Measurements from ENCODE around the gene RAB11FIP5.

RAB11FIP5 gene

DNA sequence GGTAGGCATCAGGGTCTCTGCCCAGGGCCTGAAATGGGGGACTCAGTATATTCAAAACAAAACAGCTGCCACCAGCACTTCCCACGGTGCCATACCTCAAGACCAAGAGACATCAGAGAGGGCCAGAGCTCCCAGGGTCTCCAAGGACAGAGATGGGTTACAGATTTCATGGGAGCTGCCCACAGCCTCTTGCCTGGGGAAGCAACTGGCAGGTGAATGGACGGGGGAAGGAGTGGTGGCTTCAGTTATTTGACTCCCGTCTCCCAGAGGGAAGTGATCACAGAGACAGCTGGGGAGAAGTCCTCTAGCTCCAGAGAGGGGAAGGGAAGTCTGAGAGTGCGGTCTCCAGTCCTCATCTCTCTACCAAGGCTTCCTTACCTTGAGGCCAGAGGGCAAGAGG is 25.4 kb downstream of the RAB11FIP5 start:
- no peak for DNase-seq (ENCODE audit: low spot score)

DNA sequence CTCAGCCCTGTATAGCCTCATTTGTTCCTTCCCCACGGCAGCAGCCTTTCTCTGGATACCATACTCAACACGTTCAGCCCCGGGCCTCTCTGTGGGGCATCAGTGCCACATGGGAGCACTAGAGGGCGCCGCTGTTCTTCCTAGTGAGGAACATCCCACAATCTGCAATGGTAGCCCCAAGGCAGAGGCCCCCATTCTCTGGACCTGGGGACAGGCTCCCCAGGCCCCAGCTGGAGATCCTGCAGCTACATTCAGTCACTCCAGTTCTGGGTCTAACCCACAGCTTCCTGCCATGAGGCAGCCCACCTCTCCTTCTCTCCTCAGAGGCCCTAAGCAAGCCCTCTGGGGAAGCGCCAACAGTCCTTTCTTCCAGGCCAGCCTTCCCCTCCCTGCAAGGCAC is 27.1 kb downstream of the RAB11FIP5 start:
- DNase-seq (ENCODE audit: low spot score), result peak; percentile 77

DNA sequence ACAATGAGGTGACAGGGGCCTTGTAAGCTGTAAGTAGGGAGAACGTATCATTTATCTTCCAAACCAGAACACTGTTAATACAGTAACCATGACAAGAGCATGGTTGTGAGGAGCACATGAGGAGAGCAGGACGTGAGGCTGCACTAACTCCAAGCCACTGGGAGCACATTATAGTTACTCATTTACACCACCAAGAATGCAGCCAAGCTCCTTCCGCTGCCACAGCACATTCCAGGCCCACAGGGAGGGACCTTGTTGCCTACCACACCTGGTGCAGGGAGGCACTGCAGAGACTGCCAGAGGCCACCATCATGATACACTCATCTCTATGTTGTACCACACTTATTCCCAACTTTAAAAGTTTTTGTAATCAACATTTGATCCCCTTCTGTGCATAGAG is 27.8 kb downstream of the RAB11FIP5 start:
- no peak for DNase-seq (ENCODE audit: low spot score)

DNA sequence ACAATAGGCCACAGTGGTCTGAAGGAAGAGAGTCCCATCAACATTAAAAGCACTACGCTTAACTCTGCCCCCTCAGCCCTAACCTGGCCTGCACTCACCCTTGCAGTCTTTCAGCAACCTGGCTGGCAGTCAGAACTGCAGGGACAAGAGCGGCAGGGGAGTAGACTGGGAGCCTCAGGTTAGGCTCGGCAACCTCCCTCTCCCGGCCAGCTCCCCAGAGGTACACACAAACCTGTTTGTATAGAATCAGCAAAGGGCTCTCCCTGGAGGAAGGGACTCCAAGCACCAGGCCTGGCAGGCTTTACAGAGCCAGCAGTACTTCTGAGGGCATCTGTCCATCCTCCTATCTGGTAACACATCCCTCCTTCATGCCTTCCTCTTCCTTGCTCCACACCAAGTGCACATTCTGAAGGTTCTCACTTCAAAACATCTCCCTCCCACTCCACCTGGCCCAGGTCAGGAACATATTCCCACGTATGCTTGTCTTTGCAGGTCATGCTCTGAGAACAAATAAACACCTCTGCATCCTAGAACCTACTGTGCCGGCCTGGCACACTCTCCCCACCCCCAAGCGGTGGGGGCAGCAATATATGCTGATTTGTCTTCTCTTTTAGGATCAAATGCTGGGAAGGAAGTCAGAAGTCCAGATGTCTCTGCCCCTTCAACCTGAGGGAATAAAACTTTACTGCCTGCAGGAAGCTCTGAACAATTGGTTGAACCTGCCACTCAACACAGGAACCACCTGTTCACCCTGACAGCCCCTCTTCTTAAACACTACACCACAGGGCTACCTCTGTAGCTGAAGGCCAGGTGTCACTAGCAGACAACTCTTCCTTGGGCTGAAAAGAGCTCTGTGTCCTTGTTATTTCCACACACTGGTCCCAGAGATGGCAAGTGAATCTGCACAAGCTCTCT is 28.6 kb downstream of the RAB11FIP5 start:
- no peak for DNase-seq (ENCODE audit: low spot score)

DNA sequence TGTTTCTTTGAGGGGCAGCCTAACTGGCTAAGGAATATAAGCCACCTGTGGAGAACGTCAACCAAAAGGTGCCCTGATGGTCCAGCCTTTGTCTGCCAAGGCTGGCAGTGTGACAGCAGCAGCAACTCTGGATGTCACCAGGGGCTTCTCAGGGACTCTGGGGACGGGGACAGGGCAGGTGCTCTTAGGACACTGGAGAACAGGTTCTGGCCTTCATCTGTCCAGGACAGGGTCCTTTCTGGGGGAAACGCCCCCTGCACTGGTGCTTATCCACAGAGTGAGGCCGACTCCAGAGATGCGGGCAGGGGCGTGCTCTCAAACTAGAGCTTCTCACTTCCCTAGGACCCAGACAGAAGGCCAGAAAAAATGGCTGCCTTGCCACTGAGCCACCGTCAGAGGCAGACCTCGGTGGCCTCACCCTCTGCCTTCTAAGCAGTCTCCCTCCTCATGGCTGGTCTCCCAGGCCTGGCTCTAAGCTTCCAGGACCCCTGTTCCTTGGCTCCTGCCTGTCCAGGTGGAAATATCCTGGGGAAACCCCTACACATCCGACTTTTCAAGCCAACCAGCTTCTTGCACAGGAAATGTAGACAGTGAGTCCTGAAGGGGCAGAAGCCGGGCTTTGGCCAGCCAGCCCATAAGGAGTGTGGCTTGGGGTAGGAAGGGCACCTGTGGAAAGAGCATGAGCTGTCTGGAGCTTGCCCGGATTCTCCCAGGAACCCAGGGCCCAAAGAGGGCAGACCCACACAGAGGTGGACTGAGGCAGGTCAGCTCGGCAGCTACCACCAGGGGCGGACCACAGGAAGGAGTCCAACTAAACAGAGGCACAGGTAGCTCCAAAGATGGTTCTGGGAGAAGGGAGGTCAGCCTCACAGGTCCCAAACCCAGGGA is 30.0 kb downstream of the RAB11FIP5 start:
- no peak for DNase-seq (ENCODE audit: low spot score)

DNA sequence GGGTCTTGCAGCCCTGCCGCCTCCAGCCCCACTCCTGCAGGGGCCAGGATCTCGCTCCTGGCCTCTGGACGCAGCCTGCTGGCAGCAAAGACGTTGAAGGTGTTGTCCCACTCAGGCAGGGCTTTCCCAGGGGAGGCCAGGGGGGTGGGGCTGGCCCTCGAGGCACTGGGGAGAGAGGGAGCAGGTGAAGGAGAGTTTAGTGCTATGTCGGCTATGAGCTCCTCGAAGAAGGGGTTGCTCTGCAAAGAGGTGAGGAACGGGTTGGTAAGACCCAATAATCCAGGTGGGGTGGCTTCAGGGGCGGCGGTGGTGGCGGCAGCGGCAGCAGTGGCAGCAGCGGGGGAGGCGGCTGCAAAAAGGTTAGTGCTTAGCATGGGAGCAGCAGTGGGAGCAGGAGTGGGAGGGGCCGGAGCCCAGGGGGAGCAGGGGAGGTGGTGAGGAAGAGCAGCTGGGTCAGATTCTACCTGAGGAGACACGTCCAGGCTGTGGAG is 31.5 kb downstream of the RAB11FIP5 start:
- no peak for DNase-seq (ENCODE audit: low spot score)

DNA sequence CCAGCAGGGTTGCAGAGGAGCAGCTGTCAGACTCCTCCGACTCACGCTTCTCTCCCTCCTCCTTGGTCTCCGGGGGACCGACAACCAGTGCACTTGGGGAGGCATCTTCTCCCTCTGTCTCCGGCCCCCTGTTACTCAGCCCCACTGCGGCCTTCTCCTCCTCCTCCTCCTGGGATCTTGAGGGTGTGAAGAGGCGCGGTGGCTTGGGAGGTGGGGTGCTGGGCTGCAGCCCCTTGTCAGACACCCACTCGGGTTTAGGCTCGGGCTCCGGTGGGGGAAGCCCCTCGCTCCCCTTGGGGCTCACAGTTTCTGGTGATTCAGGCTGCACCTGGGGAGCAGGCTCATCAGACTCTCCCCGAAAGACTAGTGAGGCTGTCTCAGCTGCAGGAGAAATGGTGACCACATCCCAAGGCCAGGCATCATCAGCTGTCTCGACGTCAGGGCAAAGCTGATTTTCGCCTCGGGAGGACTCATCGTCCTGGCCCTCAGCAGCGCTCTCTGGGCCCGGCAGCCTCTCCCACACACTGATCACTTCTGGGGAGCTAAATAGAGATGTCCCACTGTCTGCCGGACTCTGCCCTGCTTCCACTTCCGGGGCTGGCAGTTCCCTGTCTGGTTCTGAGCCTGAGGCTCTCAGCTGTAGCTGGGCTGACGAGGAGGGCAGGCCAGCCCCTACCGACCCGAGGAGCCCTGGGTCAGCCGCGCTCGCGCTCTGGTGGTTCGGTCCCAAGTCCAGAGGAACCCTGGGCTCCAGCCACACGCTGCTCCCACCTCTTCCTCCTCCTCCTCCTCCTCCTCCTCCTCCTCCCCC is 32.2 kb downstream of the RAB11FIP5 start:
- DNase-seq (ENCODE audit: low spot score), result no peak

DNA sequence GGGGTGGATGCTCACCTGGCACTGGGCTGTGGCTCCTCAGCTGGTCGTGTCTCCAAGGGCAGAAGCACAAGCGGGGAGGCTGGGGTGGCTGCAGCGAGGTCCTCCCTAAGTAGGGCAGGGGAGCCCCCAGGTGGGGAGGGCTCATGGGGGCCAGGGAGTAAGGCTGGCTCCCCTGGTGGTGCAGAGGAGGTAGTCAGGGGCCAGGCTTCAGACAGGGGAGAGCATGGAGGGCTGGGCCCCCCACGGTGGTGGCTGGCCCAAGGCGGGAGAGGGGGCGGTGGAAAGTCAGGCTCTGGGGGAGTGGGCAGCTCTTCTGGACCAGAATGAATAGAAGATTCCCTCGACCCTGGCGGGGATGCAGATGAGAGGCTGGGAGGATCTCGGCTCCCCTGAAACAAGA is 33.1 kb downstream of the RAB11FIP5 start:
- no peak for DNase-seq (ENCODE audit: low spot score)

DNA sequence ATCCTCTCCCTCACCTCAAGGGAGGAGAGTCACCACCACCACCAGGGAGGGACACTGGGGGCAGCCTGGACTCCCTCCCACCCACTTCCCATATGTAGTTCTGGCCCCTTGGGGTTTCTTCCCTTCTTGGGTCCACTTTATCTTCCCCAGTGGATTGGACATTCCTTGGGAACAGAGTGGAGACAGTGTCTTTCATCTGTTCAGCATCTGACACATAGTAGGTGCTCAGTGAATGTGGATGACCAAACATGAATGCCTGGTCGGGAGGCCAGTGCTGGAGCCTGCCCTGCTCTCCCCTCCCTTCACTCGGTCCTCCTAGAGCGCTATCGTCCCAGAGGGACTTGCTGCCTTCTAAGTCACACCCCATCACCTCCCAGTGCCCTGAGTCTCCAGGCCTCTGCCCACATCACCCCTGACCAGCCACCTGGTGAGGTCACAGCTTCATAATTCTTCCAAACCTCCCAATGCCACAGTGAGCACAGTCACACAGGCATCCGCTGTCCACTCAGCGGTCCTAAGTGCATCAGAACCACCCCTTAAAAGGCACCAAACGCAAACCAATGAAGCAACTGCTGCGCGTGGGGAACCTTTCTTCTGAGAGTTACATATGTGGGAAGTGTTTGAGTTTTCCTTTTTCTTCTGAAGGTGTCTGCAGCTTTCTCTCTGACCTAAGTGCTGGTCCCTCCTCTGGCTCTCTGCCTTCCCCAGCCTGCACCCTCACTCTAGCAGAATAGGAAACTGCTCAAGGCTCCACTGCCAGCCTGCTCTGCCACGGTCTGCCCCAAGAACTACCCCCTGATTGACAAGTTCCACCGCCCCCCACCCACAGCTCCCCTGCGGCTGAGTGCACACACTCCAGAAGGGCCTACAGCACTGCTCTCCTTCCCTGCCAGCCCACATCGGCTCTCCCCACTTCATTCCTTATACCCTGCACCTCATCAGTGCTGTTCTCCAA is 34.0 kb downstream of the RAB11FIP5 start:
- DNase-seq (ENCODE audit: low spot score), result no peak

DNA sequence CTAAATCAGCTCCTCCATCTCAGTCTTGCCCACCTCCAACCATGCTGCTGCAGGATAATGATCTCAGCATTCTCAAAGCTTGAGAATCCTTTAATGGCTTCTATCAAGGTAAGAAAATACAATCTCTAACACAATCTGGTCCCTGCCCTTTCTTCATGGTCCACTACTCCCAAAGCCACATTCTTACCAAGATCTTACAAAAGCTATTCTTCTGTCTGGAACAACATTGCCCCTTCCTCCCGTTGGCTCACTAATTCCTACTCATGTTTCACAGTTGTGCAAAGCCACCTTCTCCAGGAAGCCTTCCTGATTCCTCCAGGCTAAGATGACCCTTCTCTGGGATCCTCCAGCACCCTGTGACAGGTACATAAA is 35.3 kb downstream of the RAB11FIP5 start:
- no peak for DNase-seq (ENCODE audit: low spot score)

DNA sequence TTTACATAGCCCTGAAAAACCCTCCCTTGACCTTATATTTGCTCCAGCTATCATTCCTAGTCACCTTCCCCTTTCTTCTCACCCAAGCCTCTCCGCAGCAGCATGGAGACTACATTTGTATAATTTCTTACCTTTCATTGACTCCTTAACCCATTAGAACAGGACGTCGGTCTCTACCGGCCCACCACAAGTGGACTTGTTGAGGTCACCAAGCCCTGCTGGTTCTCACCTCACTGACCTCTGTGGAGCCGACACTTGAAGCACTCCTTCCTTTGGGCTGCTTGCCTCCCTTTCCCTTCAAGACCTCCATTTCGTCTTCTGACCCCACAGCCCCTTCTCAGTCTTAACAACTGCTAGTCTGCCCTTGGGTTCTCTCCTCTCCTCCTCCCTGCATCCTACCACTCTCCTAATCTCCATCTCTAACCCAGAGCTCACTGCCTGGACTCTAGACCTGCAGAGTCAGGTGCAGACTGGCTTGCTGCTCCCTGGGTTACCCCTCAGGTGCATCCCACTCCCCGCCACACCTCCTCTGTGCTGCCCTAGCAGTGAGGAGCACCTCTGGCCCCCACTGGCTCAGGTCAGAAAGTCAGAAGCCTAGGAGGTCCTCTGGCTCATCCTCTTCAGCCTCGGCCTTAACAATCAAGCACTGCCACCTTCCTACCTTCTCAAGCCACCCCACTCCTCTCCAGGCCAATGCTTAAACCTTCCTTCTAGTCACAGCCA is 35.9 kb downstream of the RAB11FIP5 start:
- DNase-seq (ENCODE audit: low spot score), result no peak

DNA sequence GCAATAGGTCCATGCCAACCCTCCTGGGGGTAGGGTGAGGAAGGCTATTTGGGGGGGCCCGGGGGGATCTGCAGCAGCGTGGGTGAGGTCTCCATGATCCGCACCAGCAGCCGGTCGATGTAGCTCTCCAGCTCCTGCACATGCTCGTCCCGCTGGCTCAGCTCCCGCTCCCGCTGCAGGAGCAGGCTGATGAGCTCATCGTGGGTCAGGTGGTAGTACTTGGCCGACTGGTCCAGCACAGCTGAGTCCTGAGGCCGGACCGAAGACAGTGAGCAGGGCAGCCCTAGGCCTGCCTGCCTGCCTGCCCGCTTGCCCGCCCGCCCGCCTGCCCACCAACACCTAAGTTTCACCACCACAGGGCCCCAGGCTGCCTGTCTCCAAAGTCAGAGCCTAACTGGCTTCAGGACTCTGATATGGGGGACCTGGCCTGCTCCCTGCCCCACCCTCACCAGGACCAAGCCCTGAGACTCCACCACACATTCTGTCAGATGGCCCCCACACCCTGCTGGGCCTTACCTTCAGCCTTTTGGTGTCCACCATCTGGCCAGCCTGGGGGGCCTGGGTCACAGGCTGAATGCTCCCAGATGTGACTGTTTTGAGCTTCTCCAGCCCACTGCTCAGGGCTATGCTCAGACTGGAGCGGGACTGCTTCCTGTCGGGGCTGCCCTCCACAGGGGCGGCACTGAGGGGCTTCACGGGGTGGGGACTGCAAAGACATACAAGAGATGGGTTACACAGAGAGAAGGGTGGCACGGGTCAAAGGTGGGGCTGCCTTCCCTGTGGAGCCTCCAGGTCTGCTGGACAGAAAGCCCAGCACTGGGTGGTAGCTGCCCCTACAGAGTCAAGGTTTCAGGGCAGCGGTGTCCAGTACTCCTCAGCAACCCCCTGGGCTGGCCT is 37.0 kb downstream of the RAB11FIP5 start:
- no peak for DNase-seq (ENCODE audit: low spot score)

DNA sequence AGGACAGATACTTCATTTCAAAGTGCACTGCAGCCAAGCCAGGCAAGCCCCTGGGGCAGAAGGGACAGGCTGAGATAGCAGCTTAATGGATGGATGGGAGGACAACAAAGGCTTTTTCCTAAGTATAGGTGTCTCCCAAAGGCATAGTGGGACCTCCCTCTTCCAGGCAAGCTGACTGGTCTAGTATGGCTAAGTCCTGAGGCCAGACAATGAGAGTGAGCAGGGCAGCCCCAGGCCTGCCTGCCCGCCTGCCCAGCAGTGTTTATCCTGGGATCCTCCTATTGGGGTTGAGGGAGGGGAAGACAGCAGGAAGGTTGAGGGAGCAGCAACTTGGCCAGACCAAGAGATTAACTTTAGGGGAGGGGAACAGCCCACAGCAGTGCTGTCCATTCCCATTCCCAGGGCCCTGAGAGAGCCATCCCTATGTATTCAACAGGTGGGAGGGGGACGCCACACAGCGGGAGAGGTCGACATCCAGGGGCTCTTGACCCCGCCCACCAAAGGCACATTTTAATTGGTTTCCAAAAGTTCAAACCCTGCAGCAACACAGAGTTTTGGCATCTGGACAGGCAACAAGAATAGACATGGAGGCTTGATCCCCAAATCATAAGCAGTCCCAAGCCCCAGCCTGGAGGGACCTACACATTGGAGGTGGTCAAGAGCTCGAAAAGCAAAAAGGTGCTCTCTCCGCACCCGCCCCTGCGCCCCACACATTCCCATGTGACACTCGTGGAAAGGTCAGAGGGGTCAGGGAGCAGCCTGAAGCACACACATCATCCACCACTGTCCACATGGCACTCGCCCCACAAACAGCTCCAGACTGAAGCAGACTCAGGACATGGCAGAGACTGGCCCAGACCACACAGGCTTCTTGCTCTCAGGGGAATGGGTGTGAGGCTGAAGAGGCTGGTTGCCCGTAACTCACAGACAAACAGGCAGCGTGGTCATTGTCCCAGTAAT is 38.4 kb downstream of the RAB11FIP5 start:
- DNase-seq (ENCODE audit: low spot score), result no peak

DNA sequence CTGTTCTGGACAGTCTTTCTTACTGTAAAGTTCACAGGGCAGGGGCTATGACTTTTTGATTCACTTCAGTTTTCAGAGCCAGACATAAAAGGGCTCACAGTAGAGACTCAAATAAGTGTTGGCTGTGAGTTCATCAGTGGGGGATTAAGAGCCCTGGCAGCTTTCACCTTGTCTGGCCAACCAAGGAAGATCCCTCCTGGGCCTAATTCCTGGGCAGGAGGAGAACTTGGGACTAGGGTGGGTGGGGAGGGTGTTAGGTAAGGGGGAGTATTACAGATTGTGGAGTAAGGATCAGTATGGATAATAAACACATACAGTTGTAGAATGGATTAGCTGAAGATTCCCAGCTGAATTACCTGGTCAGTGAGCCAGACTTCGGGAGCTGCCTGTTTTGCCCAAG is 40.3 kb downstream of the RAB11FIP5 start:
- DNase-seq (ENCODE audit: low spot score), result no peak

DNA sequence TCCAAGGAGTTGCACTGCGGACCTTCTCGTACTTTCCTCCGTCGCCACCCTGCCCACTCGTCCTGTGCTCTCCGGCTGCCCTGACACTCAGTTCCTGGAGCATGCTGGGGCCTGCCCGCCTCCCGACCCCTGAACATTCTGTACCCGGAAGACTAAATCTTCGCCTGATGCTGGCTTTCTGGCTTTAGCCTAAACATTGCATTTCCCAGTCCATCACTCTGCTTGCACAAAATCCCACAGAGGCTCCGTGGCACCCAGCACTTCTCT is 40.7 kb downstream of the RAB11FIP5 start:
- DNase-seq (ENCODE audit: low spot score), result no peak

DNA sequence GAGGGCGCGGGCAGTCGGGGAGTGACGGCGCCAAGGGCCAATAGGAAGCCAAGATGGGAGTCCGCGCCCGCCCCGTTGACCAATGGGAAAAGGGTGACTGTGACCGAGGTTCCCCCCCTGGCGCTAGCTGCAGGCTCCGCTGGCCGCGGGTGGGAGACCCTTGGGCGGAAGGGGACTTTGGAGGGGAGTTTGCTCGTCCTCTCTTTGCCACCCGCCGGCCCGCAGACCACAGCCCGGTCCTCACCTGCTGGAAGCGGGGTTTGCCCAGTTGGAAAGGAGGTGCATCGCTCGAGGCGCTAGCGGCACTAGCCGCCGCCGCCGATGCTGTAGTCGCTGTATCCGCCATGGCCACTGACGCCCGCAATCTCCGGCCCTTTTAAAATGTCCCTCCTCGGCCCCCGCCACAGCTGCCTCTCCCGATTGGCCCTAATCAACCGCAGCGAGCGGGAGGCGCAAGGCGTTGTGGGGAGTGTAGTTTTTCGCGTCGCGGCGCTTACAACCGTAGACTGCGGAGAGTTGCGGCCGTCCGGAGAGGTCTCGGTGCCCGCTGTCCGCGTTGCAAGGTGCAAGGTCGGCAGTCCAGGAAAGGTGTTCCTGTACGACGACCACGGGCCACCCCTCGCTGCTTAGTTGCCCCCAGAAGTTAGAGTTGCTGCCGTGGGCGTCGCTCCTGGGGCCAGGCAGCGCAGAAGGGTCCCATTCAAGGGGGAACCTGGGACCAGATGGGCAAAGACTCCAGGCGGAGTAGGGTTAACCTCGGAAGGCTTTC is 41.2 kb downstream of the RAB11FIP5 start, which contains the start of gene SFXN5:
SFXN5 (minus strand) TSS at position 353 of the 769 bp plus-strand sequence; CDS start at position 346, 7 bp downstream.
- DNase-seq (ENCODE audit: low spot score), result peak; percentile 90

DNA sequence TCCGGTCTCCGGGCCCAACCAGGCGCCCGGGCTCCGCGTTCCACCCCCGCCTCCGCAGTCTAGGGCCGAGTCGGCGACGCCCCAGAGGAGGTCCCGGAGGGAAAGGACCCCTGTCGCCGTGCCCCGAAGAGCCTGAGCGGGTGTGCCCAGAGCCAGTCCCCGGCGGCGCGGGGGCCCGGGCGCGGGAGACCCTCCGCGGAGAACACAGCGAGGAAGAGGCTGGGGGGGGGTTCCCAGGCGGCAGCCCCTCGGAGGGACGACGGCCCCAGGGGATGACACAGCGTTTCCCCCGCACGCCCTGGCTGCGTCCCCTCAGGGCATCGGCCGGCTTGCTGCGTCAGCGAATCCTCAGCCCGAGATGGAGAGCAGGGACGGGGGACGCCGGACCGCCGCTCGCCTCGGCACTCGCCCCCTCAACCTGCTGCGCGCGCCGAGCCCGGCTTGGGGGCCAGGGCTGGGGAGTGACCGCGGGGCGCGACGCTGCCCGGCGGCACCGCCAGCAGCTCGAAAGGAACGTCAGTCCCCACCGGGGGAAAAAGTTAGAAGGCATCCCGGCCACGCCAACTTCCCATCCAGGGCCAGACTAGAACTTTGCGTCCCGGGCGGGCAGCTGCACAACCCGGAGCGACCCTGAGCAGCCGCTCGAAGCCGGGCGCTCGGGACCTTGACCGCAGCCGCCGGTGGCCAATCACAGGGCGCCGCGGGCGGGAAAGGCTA is 41.9 kb downstream of the RAB11FIP5 start:
- no peak for DNase-seq (ENCODE audit: low spot score)
